ENCODE data around the gene SMAD9.

The SMAD9 gene

GRCh38 chr13:36865265-36865664 lies 54.8 kb downstream of the SMAD9 start:
- Histone ChIP-seq H3K4me3 (IDR thresholded peaks at IDR 0.05; ENCODE audit: insufficient read depth, low read depth, low read length) (no peak overlapping the region), H4K20me1 (ENCODE audit: insufficient read depth) (no peaks in the 10 kb centered on the region), H3K4me2 (no peak overlapping the region), H3K9ac (no peak overlapping the region), H2AFZ (ENCODE audit: low read depth) (no peak overlapping the region), H3K4me1 (ENCODE audit: low read depth, poor library complexity, severe bottlenecking) (no peaks in the 10 kb centered on the region), H3K36me3 (ENCODE audit: insufficient read depth) (no peaks in the 10 kb centered on the region), H3K79me2 (ENCODE audit: insufficient read depth, low read depth) (no peaks in the 10 kb centered on the region), H3K27me3 (ENCODE audit: insufficient read depth, low read depth) (no peaks in the 10 kb centered on the region), H3K27ac (no peak overlapping the region)
- TF ChIP-seq, protein P1, sequence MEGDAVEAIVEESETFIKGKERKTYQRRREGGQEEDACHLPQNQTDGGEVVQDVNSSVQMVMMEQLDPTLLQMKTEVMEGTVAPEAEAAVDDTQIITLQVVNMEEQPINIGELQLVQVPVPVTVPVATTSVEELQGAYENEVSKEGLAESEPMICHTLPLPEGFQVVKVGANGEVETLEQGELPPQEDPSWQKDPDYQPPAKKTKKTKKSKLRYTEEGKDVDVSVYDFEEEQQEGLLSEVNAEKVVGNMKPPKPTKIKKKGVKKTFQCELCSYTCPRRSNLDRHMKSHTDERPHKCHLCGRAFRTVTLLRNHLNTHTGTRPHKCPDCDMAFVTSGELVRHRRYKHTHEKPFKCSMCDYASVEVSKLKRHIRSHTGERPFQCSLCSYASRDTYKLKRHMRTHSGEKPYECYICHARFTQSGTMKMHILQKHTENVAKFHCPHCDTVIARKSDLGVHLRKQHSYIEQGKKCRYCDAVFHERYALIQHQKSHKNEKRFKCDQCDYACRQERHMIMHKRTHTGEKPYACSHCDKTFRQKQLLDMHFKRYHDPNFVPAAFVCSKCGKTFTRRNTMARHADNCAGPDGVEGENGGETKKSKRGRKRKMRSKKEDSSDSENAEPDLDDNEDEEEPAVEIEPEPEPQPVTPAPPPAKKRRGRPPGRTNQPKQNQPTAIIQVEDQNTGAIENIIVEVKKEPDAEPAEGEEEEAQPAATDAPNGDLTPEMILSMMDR (conservative IDR thresholded peaks at IDR 0.05; ENCODE audit: low read depth, low read length) = no peak

- Histone ChIP-seq H3K79me2 (ENCODE audit: insufficient read depth, low read depth) (no peaks in the 10 kb centered on the region), H3K9ac (no peak overlapping the region), H3K4me2 (no peak overlapping the region), H3K36me3 (ENCODE audit: insufficient read depth) (no peaks in the 10 kb centered on the region), H4K20me1 (ENCODE audit: insufficient read depth) (no peaks in the 10 kb centered on the region), H2AFZ (ENCODE audit: low read depth) (no peak overlapping the region), H3K4me1 (ENCODE audit: low read depth, poor library complexity, severe bottlenecking) (no peaks in the 10 kb centered on the region), H3K4me3 (IDR thresholded peaks at IDR 0.05; ENCODE audit: insufficient read depth, low read depth, low read length) (no peak overlapping the region), H3K27ac (no peak overlapping the region), H3K27me3 (ENCODE audit: insufficient read depth, low read depth) (no peaks in the 10 kb centered on the region)
- TF ChIP-seq, protein P1 (conservative IDR thresholded peaks at IDR 0.05; ENCODE audit: low read depth, low read length) = no peak
Observed at GRCh38 chr13:36862722-36863121, 57.3 kb downstream of the SMAD9 start.

- H3K4me3 ChIP-seq (IDR thresholded peaks at IDR 0.05; ENCODE audit: insufficient read depth, low read depth, low read length) = no peak overlapping the region
- H3K27me3 ChIP-seq (ENCODE audit: insufficient read depth, low read depth) = no peaks in the 10 kb centered on the region
- H3K36me3 ChIP-seq (ENCODE audit: insufficient read depth) = no peaks in the 10 kb centered on the region
- no peak overlapping the region for H3K9ac ChIP-seq
- H3K4me1 ChIP-seq (ENCODE audit: low read depth, poor library complexity, severe bottlenecking) = no peaks in the 10 kb centered on the region
- TF ChIP-seq, protein P1 (conservative IDR thresholded peaks at IDR 0.05; ENCODE audit: low read depth, low read length) = no peak
- H3K27ac ChIP-seq = no peak overlapping the region
- H3K4me2 ChIP-seq = no peak overlapping the region
- H4K20me1 ChIP-seq (ENCODE audit: insufficient read depth) = no peaks in the 10 kb centered on the region
- no peak overlapping the region for H2AFZ ChIP-seq (ENCODE audit: low read depth)
- no peaks in the 10 kb centered on the region for H3K79me2 ChIP-seq (ENCODE audit: insufficient read depth, low read depth)
Observed at GRCh38 chr13:36862002-36862685, 57.9 kb downstream of the SMAD9 start.

- TF ChIP-seq, protein P1 (conservative IDR thresholded peaks at IDR 0.05; ENCODE audit: low read depth, low read length) = no peak
- H3K36me3 ChIP-seq (ENCODE audit: insufficient read depth) = no peaks in the 10 kb centered on the region
- H3K79me2 ChIP-seq (ENCODE audit: insufficient read depth, low read depth) = no peaks in the 10 kb centered on the region
- H4K20me1 ChIP-seq (ENCODE audit: insufficient read depth) = no peaks in the 10 kb centered on the region
- no peak overlapping the region for H3K9ac ChIP-seq
- H3K27ac ChIP-seq = no peak overlapping the region
- no peaks in the 10 kb centered on the region for H3K27me3 ChIP-seq (ENCODE audit: insufficient read depth, low read depth)
- no peak overlapping the region for H2AFZ ChIP-seq (ENCODE audit: low read depth)
- H3K4me2 ChIP-seq = no peak overlapping the region
- H3K4me3 ChIP-seq (IDR thresholded peaks at IDR 0.05; ENCODE audit: insufficient read depth, low read depth, low read length) = no peak overlapping the region
- H3K4me1 ChIP-seq (ENCODE audit: low read depth, poor library complexity, severe bottlenecking) = no peaks in the 10 kb centered on the region
Observed at GRCh38 chr13:36859259-36859658, 60.8 kb downstream of the SMAD9 start.
